Measurements from ENCODE around the gene CLEC2L.
A peak's percentile ranks its signal among the peaks of the same experiment; 100 is the strongest.

The CLEC2L gene

GRCh38 chr7:139576179-139576973 lies 52.9 kb downstream of the CLEC2L start:
- no peak for ATAC-seq

- no peak for ATAC-seq
These were observed 57.0 kb downstream of the CLEC2L start for GRCh38 chr7:139580435-139580834.

GRCh38 chr7:139582130-139582650 lies 58.7 kb downstream of the CLEC2L start:
- ATAC-seq = no peak

GRCh38 chr7:139582671-139583155 lies 59.2 kb downstream of the CLEC2L start:
- ATAC-seq = no peak

- no peak for ATAC-seq
These were observed 60.5 kb downstream of the CLEC2L start for GRCh38 chr7:139583826-139584553.

GRCh38 chr7:139585042-139585441 lies 61.6 kb downstream of the CLEC2L start:
- ATAC-seq = no peak

- no peak for ATAC-seq
These were observed 62.8 kb downstream of the CLEC2L start for GRCh38 chr7:139586286-139586685.

- ATAC-seq = no peak
These were observed 64.0 kb downstream of the CLEC2L start for GRCh38 chr7:139587535-139587934.

GRCh38 chr7:139588632-139589031 lies 65.1 kb downstream of the CLEC2L start:
- ATAC-seq = no peak

GRCh38 chr7:139589474-139589873 lies 66.0 kb downstream of the CLEC2L start:
- peak in 1 of 2 donors; percentile 21 for ATAC-seq

GRCh38 chr7:139591550-139592195 lies 68.2 kb downstream of the CLEC2L start:
- no peak for ATAC-seq

GRCh38 chr7:139592801-139593461 lies 69.4 kb downstream of the CLEC2L start:
- no peak for ATAC-seq

- ATAC-seq = no peak
These were observed 70.6 kb downstream of the CLEC2L start for GRCh38 chr7:139594090-139594489.
